Measurements from ENCODE around the gene B4GALNT3.

The B4GALNT3 gene

DNA sequence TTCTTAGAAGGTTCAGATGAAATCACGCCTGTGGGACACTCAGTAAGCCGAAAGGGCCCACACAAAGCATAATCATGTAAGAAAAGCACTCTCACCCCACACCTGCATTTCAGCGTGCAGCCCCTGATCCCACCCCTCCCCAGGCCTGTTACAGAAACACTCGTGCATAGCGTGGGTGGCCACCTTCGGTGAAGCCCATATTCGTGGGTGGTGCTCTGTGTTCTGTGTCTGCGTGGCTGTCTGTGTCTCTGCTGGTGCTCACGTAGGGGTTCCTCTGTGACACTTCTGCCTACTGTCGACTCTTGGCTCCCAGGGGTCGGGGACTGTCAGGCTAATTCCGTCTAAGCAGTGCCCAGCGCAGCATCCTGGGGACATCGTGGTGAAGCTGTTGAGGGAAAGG is 74.0 kb downstream of the B4GALNT3 start:
- Histone ChIP-seq H3K9ac (ENCODE audit: insufficient read length) (no peak overlapping the region), H3K27ac (no peak overlapping the region), H3K36me3 (ENCODE audit: insufficient read depth, low read length) (no peaks in the 10 kb centered on the region), H3K9me3 (ENCODE audit: low read depth, low read length) (no peaks in the 10 kb centered on the region), H3K4me3 (no peak overlapping the region)
- DNase-seq (ENCODE audit: low read depth, low spot score): no peak
- TF ChIP-seq POLR2AphosphoS5 (IDR thresholded peaks at IDR 0.05; ENCODE audit: borderline replicate concordance, low read depth, low read length) (no peak), FOXP2 (optimal IDR thresholded peaks at IDR 0.05; ENCODE audit: control extremely low read depth, extremely low read length, insufficient read depth) (no peak), EZH2 (IDR thresholded peaks at IDR 0.05) (no peak)

DNA sequence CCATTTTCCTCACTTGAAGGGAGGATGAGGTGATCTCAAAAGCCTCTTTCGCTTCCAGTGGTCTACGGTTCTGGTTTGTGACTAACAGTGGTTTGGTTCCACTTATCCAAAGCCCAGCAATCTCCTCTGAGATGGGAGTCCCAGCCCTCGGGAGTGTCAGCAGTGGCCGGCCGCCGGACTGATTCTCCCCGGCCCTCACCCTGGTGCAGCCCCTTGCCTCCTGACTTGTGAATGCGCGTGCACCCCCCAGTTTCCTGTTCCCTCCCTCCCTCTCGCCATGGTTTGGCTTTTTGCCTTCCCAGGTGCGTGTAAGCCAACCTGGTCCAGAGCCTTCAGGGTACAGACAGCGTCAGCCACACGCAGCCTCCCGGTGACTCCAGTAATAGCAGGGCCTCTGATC is 74.5 kb downstream of the B4GALNT3 start:
- TF ChIP-seq EZH2 (IDR thresholded peaks at IDR 0.05): no peak
- TF ChIP-seq FOXP2 (optimal IDR thresholded peaks at IDR 0.05; ENCODE audit: control extremely low read depth, extremely low read length, insufficient read depth): no peak
- no peak for TF ChIP-seq POLR2AphosphoS5 (IDR thresholded peaks at IDR 0.05; ENCODE audit: borderline replicate concordance, low read depth, low read length)
- Histone ChIP-seq H3K9ac (ENCODE audit: insufficient read length) (no peak overlapping the region), H3K36me3 (ENCODE audit: insufficient read depth, low read length) (no peaks in the 10 kb centered on the region), H3K27ac (no peak overlapping the region), H3K9me3 (ENCODE audit: low read depth, low read length) (no peaks in the 10 kb centered on the region), H3K4me3 (no peak overlapping the region)
- no peak for DNase-seq (ENCODE audit: low read depth, low spot score)

DNA sequence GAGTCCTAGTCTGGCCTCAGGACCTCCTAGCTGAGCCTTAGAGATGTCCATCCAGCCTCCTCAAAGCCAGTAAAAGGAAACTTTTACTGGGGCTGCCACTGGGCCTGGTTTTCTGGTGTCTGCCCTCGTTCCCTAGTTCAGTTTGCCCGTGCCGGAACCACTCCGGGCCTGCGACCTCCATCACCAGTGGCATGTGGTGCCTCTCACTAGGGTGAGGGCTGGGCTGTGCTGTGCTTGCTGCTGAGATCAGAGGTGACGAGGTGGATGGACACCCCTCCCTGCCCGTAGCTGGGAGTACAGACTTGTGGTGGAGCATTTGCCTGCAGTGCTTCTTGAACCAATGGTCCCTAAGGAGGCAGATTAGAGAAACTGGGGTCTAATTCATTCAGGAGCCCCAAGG is 75.7 kb downstream of the B4GALNT3 start:
- no peak for TF ChIP-seq EZH2 (IDR thresholded peaks at IDR 0.05)
- no peak for TF ChIP-seq FOXP2 (optimal IDR thresholded peaks at IDR 0.05; ENCODE audit: control extremely low read depth, extremely low read length, insufficient read depth)
- no peak for TF ChIP-seq POLR2AphosphoS5 (IDR thresholded peaks at IDR 0.05; ENCODE audit: borderline replicate concordance, low read depth, low read length)
- H3K9ac ChIP-seq (ENCODE audit: insufficient read length): no peak overlapping the region
- H3K36me3 ChIP-seq (ENCODE audit: insufficient read depth, low read length): no peaks in the 10 kb centered on the region
- no peaks in the 10 kb centered on the region for H3K9me3 ChIP-seq (ENCODE audit: low read depth, low read length)
- no peak overlapping the region for H3K27ac ChIP-seq
- H3K4me3 ChIP-seq: no peak overlapping the region
- no peak for DNase-seq (ENCODE audit: low read depth, low spot score)

GRCh38 chr12:536751-537245 is 77.1 kb downstream of the B4GALNT3 start:
- Histone ChIP-seq H3K27ac (no peak overlapping the region), H3K36me3 (ENCODE audit: insufficient read depth, low read length) (no peaks in the 10 kb centered on the region), H3K4me3 (no peak overlapping the region), H3K9me3 (ENCODE audit: low read depth, low read length) (no peaks in the 10 kb centered on the region), H3K9ac (ENCODE audit: insufficient read length) (no peak overlapping the region)
- DNase-seq (ENCODE audit: low read depth, low spot score): no peak
- TF ChIP-seq EZH2 (IDR thresholded peaks at IDR 0.05): no peak
- TF ChIP-seq FOXP2 (optimal IDR thresholded peaks at IDR 0.05; ENCODE audit: control extremely low read depth, extremely low read length, insufficient read depth): no peak
- TF ChIP-seq POLR2AphosphoS5 (IDR thresholded peaks at IDR 0.05; ENCODE audit: borderline replicate concordance, low read depth, low read length): no peak

DNA sequence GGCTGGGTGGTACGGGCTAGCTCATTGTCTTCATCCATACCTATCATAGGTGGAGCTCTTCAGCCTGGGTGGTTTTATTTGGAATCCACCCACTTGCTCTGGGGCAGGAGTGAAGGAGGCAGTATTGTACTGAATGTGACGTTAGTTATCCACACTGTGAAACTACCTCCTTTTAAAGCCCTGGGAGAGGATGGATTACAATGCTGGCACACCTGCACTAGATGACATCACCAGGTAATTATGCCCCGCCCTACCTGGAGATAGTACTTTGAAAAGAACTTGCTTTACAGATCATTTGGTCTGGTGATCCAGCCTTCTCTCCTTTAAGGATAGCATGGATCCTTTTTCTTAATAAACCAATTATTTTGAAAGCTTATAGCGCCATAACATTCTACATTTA is 78.0 kb downstream of the B4GALNT3 start:
- Histone ChIP-seq H3K4me3 (no peak overlapping the region), H3K27ac (no peak overlapping the region), H3K9ac (ENCODE audit: insufficient read length) (no peak overlapping the region), H3K36me3 (ENCODE audit: insufficient read depth, low read length) (no peaks in the 10 kb centered on the region), H3K9me3 (ENCODE audit: low read depth, low read length) (no peaks in the 10 kb centered on the region)
- no peak for DNase-seq (ENCODE audit: low read depth, low spot score)
- TF ChIP-seq FOXP2 (optimal IDR thresholded peaks at IDR 0.05; ENCODE audit: control extremely low read depth, extremely low read length, insufficient read depth) (no peak), POLR2AphosphoS5 (IDR thresholded peaks at IDR 0.05; ENCODE audit: borderline replicate concordance, low read depth, low read length) (no peak), EZH2 (IDR thresholded peaks at IDR 0.05) (no peak)

GRCh38 chr12:538731-539539 is 79.2 kb downstream of the B4GALNT3 start:
- H3K9ac ChIP-seq (ENCODE audit: insufficient read length): no peak overlapping the region
- no peaks in the 10 kb centered on the region for H3K36me3 ChIP-seq (ENCODE audit: insufficient read depth, low read length)
- no peaks in the 10 kb centered on the region for H3K9me3 ChIP-seq (ENCODE audit: low read depth, low read length)
- TF ChIP-seq POLR2AphosphoS5 (IDR thresholded peaks at IDR 0.05; ENCODE audit: borderline replicate concordance, low read depth, low read length) (no peak), FOXP2 (optimal IDR thresholded peaks at IDR 0.05; ENCODE audit: control extremely low read depth, extremely low read length, insufficient read depth) (no peak), EZH2 (IDR thresholded peaks at IDR 0.05) (no peak)
- no peak overlapping the region for H3K4me3 ChIP-seq
- no peak for DNase-seq (ENCODE audit: low read depth, low spot score)
- H3K27ac ChIP-seq: no peak overlapping the region

DNA sequence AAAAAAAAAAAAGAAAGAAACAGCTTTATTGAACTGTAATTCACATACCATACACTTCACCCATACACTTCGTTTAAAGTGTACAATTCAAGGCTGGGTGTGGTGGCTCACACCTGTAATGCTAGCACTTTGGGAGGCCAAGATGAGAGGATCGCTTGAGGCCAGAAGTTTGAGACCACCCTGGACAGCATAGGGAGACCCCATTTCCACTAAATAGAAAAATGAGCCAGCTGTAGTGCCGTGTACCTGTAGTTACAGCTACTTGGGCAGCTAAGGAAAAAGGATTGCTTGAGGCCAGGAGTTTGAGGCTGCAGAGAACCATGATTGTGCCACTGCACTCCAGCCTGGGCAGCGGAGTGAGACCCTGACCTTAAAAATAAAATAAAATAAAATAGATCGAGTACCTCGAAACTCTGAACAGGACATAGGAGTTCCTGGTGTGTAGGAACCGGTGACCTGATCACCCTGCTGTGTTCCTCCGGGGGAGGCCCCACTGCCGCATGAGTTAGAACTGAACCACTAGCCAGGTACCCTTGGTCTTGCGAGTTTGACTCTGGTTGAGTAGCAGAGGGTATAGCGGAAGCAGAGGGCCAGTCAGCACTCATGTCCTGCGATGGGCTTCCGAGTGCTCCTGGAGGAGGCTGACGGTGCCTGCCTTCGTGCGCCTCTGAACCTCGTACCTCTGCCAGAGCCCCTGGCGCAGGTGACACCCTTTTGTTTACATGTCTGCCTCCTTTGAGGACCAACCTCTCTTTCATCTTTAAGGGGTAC is 80.0 kb downstream of the B4GALNT3 start:
- Histone ChIP-seq H3K9ac (ENCODE audit: insufficient read length) (no peak overlapping the region), H3K4me3 (no peak overlapping the region), H3K27ac (no peak overlapping the region), H3K36me3 (ENCODE audit: insufficient read depth, low read length) (no peaks in the 10 kb centered on the region), H3K9me3 (ENCODE audit: low read depth, low read length) (no peaks in the 10 kb centered on the region)
- DNase-seq (ENCODE audit: low read depth, low spot score): no peak
- TF ChIP-seq EZH2 (IDR thresholded peaks at IDR 0.05): no peak
- TF ChIP-seq FOXP2 (optimal IDR thresholded peaks at IDR 0.05; ENCODE audit: control extremely low read depth, extremely low read length, insufficient read depth): no peak
- TF ChIP-seq POLR2AphosphoS5 (IDR thresholded peaks at IDR 0.05; ENCODE audit: borderline replicate concordance, low read depth, low read length): no peak

DNA sequence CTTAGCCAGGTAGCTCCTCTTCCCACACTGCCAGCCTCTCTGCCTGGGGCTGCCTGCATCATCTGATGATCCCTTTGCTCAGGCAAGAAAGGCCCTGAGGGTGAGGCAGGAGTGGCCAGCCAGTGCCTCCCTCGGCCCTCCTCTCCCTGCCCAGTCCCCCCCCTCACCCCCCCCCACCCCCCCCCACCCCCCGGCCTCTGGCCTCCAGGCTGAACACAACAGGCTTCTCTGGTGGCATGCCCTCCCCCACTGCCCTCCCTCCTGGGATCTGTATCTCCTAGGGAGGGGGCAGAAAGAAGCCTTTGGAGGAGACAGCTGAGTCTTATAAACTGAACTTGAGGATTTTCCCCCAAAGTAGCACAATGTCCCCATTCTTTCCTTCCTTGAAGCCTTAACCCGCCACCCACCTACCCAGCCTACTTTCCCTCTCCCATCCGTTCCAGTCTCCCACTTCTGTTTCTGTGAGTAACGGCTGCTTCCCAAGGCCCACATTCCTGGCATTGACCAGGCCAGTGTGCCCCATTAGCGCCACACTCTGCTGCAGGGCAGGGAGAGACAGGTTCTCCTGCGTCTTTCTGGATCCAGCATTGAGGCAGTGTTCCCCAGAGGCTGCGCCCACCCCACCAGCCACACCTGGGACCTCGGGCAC is 82.1 kb downstream of the B4GALNT3 start:
- TF ChIP-seq EZH2 (IDR thresholded peaks at IDR 0.05) (no peak), FOXP2 (optimal IDR thresholded peaks at IDR 0.05; ENCODE audit: control extremely low read depth, extremely low read length, insufficient read depth) (no peak), POLR2AphosphoS5 (IDR thresholded peaks at IDR 0.05; ENCODE audit: borderline replicate concordance, low read depth, low read length) (no peak)
- H3K36me3 ChIP-seq (ENCODE audit: insufficient read depth, low read length): no peaks in the 10 kb centered on the region
- H3K27ac ChIP-seq: no peak overlapping the region
- no peaks in the 10 kb centered on the region for H3K9me3 ChIP-seq (ENCODE audit: low read depth, low read length)
- H3K9ac ChIP-seq (ENCODE audit: insufficient read length): no peak overlapping the region
- no peak for DNase-seq (ENCODE audit: low read depth, low spot score)
- no peak overlapping the region for H3K4me3 ChIP-seq

Measured in SK-N-MC (cell line).